ENCODE data around the gene DCP2.

GRCh38 chr5:113005454-113005853, 28.9 kb downstream of the DCP2 start:
- TF ChIP-seq, protein P1, sequence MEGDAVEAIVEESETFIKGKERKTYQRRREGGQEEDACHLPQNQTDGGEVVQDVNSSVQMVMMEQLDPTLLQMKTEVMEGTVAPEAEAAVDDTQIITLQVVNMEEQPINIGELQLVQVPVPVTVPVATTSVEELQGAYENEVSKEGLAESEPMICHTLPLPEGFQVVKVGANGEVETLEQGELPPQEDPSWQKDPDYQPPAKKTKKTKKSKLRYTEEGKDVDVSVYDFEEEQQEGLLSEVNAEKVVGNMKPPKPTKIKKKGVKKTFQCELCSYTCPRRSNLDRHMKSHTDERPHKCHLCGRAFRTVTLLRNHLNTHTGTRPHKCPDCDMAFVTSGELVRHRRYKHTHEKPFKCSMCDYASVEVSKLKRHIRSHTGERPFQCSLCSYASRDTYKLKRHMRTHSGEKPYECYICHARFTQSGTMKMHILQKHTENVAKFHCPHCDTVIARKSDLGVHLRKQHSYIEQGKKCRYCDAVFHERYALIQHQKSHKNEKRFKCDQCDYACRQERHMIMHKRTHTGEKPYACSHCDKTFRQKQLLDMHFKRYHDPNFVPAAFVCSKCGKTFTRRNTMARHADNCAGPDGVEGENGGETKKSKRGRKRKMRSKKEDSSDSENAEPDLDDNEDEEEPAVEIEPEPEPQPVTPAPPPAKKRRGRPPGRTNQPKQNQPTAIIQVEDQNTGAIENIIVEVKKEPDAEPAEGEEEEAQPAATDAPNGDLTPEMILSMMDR (IDR thresholded peaks at IDR 0.05): no peak
- TF ChIP-seq POLR2A (IDR thresholded peaks at IDR 0.05): no peak
- TF ChIP-seq POLR2AphosphoS5 (IDR thresholded peaks at IDR 0.05; ENCODE audit: insufficient read depth in 1 of 2, low read depth in 1 of 2): no peak

Measured in vagina (tissue), 2 donors.